ENCODE data around the gene SHANK3.

- TF ChIP-seq, protein P1, sequence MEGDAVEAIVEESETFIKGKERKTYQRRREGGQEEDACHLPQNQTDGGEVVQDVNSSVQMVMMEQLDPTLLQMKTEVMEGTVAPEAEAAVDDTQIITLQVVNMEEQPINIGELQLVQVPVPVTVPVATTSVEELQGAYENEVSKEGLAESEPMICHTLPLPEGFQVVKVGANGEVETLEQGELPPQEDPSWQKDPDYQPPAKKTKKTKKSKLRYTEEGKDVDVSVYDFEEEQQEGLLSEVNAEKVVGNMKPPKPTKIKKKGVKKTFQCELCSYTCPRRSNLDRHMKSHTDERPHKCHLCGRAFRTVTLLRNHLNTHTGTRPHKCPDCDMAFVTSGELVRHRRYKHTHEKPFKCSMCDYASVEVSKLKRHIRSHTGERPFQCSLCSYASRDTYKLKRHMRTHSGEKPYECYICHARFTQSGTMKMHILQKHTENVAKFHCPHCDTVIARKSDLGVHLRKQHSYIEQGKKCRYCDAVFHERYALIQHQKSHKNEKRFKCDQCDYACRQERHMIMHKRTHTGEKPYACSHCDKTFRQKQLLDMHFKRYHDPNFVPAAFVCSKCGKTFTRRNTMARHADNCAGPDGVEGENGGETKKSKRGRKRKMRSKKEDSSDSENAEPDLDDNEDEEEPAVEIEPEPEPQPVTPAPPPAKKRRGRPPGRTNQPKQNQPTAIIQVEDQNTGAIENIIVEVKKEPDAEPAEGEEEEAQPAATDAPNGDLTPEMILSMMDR (IDR thresholded peaks at IDR 0.05; ENCODE audit: control extremely low read depth in 1 of 3, insufficient read depth in 1 of 3, low read depth in 1 of 3, low read length in 3 of 3): no peak
- TF ChIP-seq POLR2AphosphoS5 (IDR thresholded peaks at IDR 0.05; ENCODE audit: low read depth, low read length) (no peak), RNF2 (IDR thresholded peaks at IDR 0.05; ENCODE audit: borderline replicate concordance, low read depth, low read length, missing control alignments, poor library complexity, severe bottlenecking) (no peak), EP300 (IDR thresholded peaks at IDR 0.05; ENCODE audit: borderline replicate concordance in 1 of 2, low read depth in 2 of 2, low read length in 2 of 2) (no peak)
- TF ChIP-seq, protein P2, sequence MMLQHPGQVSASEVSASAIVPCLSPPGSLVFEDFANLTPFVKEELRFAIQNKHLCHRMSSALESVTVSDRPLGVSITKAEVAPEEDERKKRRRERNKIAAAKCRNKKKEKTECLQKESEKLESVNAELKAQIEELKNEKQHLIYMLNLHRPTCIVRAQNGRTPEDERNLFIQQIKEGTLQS (IDR thresholded peaks at IDR 0.05; ENCODE audit: insufficient read depth, low read depth, low read length): no peak
These were observed 47.2 kb downstream of the SHANK3 start for GRCh38 chr22:50719814-50720300.
